GM12878 (cell line): ENCODE data around the gene FOXP4. TPM values are rescaled to one million over a fixed set of nuclear protein-coding genes. Genes with fewer than 3 reads are reported as not detected.

ENCODE experiments used
- ATAC-seq: fragments of 200-7000 bp; cut with Tn5 transposase; 3 replicates; pipeline ENCODE4 v1.9.1; 2020; ENCODE audit warnings: mild to moderate bottlenecking, moderate library complexity
- BruUV-seq: library from RNA; stranded (reverse); fragments of 400-500 nt; replicated peaks from 2 replicates; lab custom pipeline; 2021; lab: Mats Ljungman, UMichigan
- CTCF ChIA-PET: fragments of 300-600 bp; sonication (Branson Sonifier 250); formaldehyde crosslinking; extraction: SDS; loops from one replicate; lab custom pipeline; 2021; ENCODE audit warnings: inconsistent platforms; lab: Yijun Ruan, JAX
- POLR2A ChIA-PET: fragments of 350-600 bp; formaldehyde crosslinking; extraction: SDS; loops from one replicate; lab custom pipeline; 2021; ENCODE audit warnings: inconsistent platforms; lab: Charles Lee
- RAD21 ChIA-PET: fragments of 300-600 bp; sonication (Branson Sonifier 250); formaldehyde crosslinking; loops from one replicate; lab custom pipeline; 2023; ENCODE audit warnings: antibody characterized with exemption; ENCODE audit not compliant: unreplicated experiment; lab: Charles Lee
- SMC1A ChIA-PET: fragments of 300-600 bp; sonication (Branson Sonifier 250); formaldehyde crosslinking; loops from one replicate; lab custom pipeline; 2023; ENCODE audit not compliant: unreplicated experiment, uncharacterized antibody; lab: Charles Lee
- DNase-seq: peaks from one replicate; pipeline ENCODE4 v3.0.0-alpha.2; 2011; ENCODE audit warnings: low read depth, low spot score
- FAIRE-seq: peaks from 3 replicates; lab custom pipeline; 2011; peaks lifted over from hg19 to GRCh38; lab: Jason Lieb, UNC
- H2AFZ ChIP-seq: 2 replicates; pipeline ENCODE4 v1.6.0; 2011; ENCODE audit warnings: low read depth, low read length, control low read depth; ENCODE audit not compliant: control insufficient read depth
- H3K27ac ChIP-seq: 2 replicates; pipeline ENCODE4 v1.5.1; 2011; ENCODE audit warnings: control low read depth; ENCODE audit not compliant: control insufficient read depth, insufficient read depth
- H3K27me3 ChIP-seq, 2 experiments: replicated peaks in 1 of 2; 2 replicates each; pipeline versions ENCODE4 v1.6.0 to v1.6.1; 2011; ENCODE audit warnings: low read length in 1 of 2; ENCODE audit not compliant: control insufficient read depth in 2 of 2, insufficient read depth in 2 of 2
- H3K36me3 ChIP-seq, 2 experiments: 2 replicates each; pipeline ENCODE4 v1.5.1; 2011; ENCODE audit warnings: low read length in 1 of 2; ENCODE audit not compliant: control insufficient read depth in 2 of 2, insufficient read depth in 2 of 2
- H3K4me1 ChIP-seq: 2 replicates; pipeline ENCODE4 v1.6.1; 2011; ENCODE audit warnings: mild to moderate bottlenecking, low read length, moderate library complexity, mixed read lengths; ENCODE audit not compliant: control insufficient read depth, insufficient read depth
- H3K4me2 ChIP-seq: 2 replicates; pipeline ENCODE4 v1.6.0; 2011; ENCODE audit warnings: control low read depth; ENCODE audit not compliant: control insufficient read depth, insufficient read depth
- H3K4me3 ChIP-seq: fragments of 200-600 bp; sonication (generic); 2 replicates; pipeline ENCODE4 v1.5.1; 2016
- H3K79me2 ChIP-seq: 2 replicates; pipeline ENCODE4 v1.6.0; 2011; ENCODE audit warnings: low read length; ENCODE audit not compliant: control insufficient read depth, insufficient read depth
- H3K9ac ChIP-seq: 2 replicates; pipeline ENCODE4 v1.8.0; 2011; ENCODE audit warnings: low read length, control low read depth, mixed read lengths; ENCODE audit not compliant: control insufficient read depth, insufficient read depth
- H3K9me3 ChIP-seq: replicated peaks from 3 replicates; pipeline ENCODE4 v1.5.1; 2011; ENCODE audit warnings: mild to moderate bottlenecking, low read length; ENCODE audit not compliant: control insufficient read depth, insufficient read depth
- H4K20me1 ChIP-seq: 2 replicates; pipeline ENCODE4 v1.6.0; 2011; ENCODE audit not compliant: control insufficient read depth, insufficient read depth
- BHLHE40 ChIP-seq, 2 experiments: fragments of 450-650 bp in 1 of 2; IDR thresholded peaks; 2 replicates each; pipeline ENCODE4 v1.6.1; 2011 to 2017; ENCODE audit warnings: low read depth in 2 of 2, borderline replicate concordance in 1 of 2, improper control_type of control experiment in 1 of 2, low read length in 1 of 2, mild to moderate bottlenecking in 1 of 2
- CHD2 ChIP-seq: IDR thresholded peaks from 2 replicates; pipeline ENCODE4 v1.6.1; 2011; ENCODE audit warnings: low read depth, low read length, improper control_type of control experiment, borderline replicate concordance
- MTA2 ChIP-seq: fragments of 450-650 bp; IDR thresholded peaks from 2 replicates; pipeline ENCODE4 v1.6.1; 2016; ENCODE audit warnings: low read depth, mild to moderate bottlenecking, moderate library complexity
- NFYA ChIP-seq: IDR thresholded peaks from 2 replicates; pipeline ENCODE4 v1.6.1; 2011; ENCODE audit warnings: low read depth, mild to moderate bottlenecking, low read length, improper control_type of control experiment, borderline replicate concordance
- PBX3 ChIP-seq: IDR thresholded peaks from 2 replicates; pipeline ENCODE4 v1.6.1; 2011; ENCODE audit warnings: mild to moderate bottlenecking, low read depth, low read length, moderate library complexity; ENCODE audit not compliant: insufficient replicate concordance
- SUZ12 ChIP-seq: fragments of 200-600 bp; sonication (generic); IDR thresholded peaks from one replicate; pipeline ENCODE4 v1.6.1; 2018; ENCODE audit warnings: antibody characterized with exemption, mild to moderate bottlenecking; ENCODE audit not compliant: unreplicated experiment
- WGBS: methylation state at CpG from one replicate; pipeline ENCODE4 v1.1.6; 2016; ENCODE audit warnings: low lambda C conversion rate; ENCODE audit not compliant: insufficient replicate concordance, insufficient coverage; ENCODE audit errors: missing lambda C conversion rate; 5-methylcytosine and 5-hydroxymethylcytosine counted together
- in situ Hi-C: fragments of 300-500 bp; cut with MboI; formaldehyde crosslinking; loops from 9 replicates; pipeline ENCODE4 v1.14.3; 2018; ENCODE audit warnings: mixed read lengths
- intact Hi-C: fragments of 100-400 bp; cut with micrococcal nuclease; formaldehyde crosslinking; loops from one replicate; pipeline ENCODE4 v1.14.2; 2022; ENCODE audit not compliant: unreplicated experiment
- polyA plus RNA-seq, 11 experiments: library from polyadenylated mRNA; depleted of rRNA in 4 of 11; unstranded in 6 of 11; stranded (reverse) in 5 of 11; fragments of >200 nt; fragmentation: Nextera tagmentation in 4 of 11; fragmentation: Illumina TruSeq in 1 of 11; extraction: Ambion mirVana in 4 of 11; extraction: Trizol in 1 of 11; gene quantifications; 1 replicate in 1 of 11; 2 replicates in 10 of 11; pipeline versions ENCODE4 v1.2.1 to v1.2.3, GENCODE V29; 2011 to 2016; ENCODE audit warnings: inconsistent platforms in 2 of 11, missing spikeins in 2 of 11, low read depth in 1 of 11
- total RNA-seq, 4 experiments: library from RNA; depleted of rRNA in 3 of 4; stranded (reverse); fragments of >200 nt in 3 of 4; fragmentation: Illumina TruSeq in 1 of 4; extraction: Trizol in 1 of 4; gene quantifications; 2 replicates each; pipeline versions ENCODE4 v1.2.1 to v1.2.3, GENCODE V29; 2013 to 2021

FOXP4 gene
- total and polyA plus RNA-seq, 10 of the 15 experiments (the other 5 are each of a cell fraction or from before 2014, with no cell fraction given): 0.31 to 46.1 (median 2.3) TPM

GRCh38 chr6:41598670-41599014 lies 52.5 kb downstream of the FOXP4 start:
- Histone ChIP-seq H3K9me3 (no peaks in the 10 kb centered on the region), H4K20me1 (no peaks in the 10 kb centered on the region), H3K79me2 (no peaks in the 10 kb centered on the region), H3K4me2 (no peak overlapping the region), H3K27me3 (no peaks in the 10 kb centered on the region), H3K9ac (no peak overlapping the region), H3K36me3 (peaks cover 0 to 2% of the 10 kb centered on the region in 2 experiments; a peak in 3 of 4 replicates), H3K4me3 (no peak overlapping the region), H2AFZ (no peak overlapping the region), H3K4me1 (no peaks in the 10 kb centered on the region), H3K27ac (no peak overlapping the region)
- DNase-seq (no peak), ATAC-seq (no peak), FAIRE-seq (no peak)
- ChIA-PET RAD21 (no interaction called here), CTCF (no interaction called here), SMC1A (no interaction called here), POLR2A (no interaction called here)
- in situ Hi-C loops: no loop called here
- no TSS peak for BruUV-seq
- 73% methylated on average over 8 of the region's 8 CpGs for WGBS
- intact Hi-C loops: no loop called here
- TF ChIP-seq MTA2: no peak
- no peak for TF ChIP-seq BHLHE40 (IDR thresholded peaks at IDR 0.05; ENCODE audit: borderline replicate concordance in 1 of 2, low read depth in 2 of 2, low read length in 1 of 2)
- no peak for TF ChIP-seq NFYA
- TF ChIP-seq SUZ12: no peak
- TF ChIP-seq PBX3: no peak
- TF ChIP-seq CHD2: no peak
